ENCODE results near the gene SPOCK1. TPM values are rescaled to one million over a fixed set of nuclear protein-coding genes. Genes with fewer than 3 reads are reported as not detected.

SPOCK1 gene
- total and polyA plus RNA-seq, 2 of the 4 experiments (the other 2 are of a cell fraction), result 5.0 to 20.3 TPM

- Histone ChIP-seq H3K27me3 (ENCODE audit: control insufficient read depth, insufficient read depth, low read length) (no peaks in the 10 kb centered on the region), H2BK5ac (ENCODE audit: low read depth, low read length, poor library complexity, severe bottlenecking) (no peak overlapping the region), H3K4me3 (ENCODE audit: insufficient read depth, low read depth, low read length) (no peak overlapping the region), H3K79me1 (ENCODE audit: low read depth in 1 of 2, low read length in 2 of 2) (no peaks in the 10 kb centered on the region), H4K8ac (ENCODE audit: low read depth in 2 of 2, low read length in 2 of 2) (no peak overlapping the region), H3K14ac (replicated peaks; ENCODE audit: low read depth, low read length) (no peak overlapping the region), H3K4me2 (ENCODE audit: low read depth, low read length) (no peak overlapping the region), H3K23ac (ENCODE audit: low read depth, low read length) (no peak overlapping the region), H2BK20ac (ENCODE audit: low read depth, low read length) (no peak overlapping the region), H2AFZ (replicated peaks; ENCODE audit: low read length, poor library complexity) (no peak overlapping the region), H2AK9ac (replicated peaks; ENCODE audit: low read depth, low read length, poor library complexity) (no peak overlapping the region), H3K9me3 (ENCODE audit: control insufficient read depth, insufficient read depth, low read length) (no peaks in the 10 kb centered on the region), H3K4me1 (ENCODE audit: control insufficient read depth, insufficient read depth, low read length) (no peaks in the 10 kb centered on the region), H4K5ac (ENCODE audit: low read depth, low read length) (no peak overlapping the region), H3K36me3 (ENCODE audit: control insufficient read depth, insufficient read depth, low read length) (no peaks in the 10 kb centered on the region), H2AK5ac (ENCODE audit: low read depth, low read length) (no peak overlapping the region), H4K20me1 (ENCODE audit: insufficient read depth, low read length) (no peaks in the 10 kb centered on the region), H3K27ac (ENCODE audit: insufficient read depth, low read length) (no peak overlapping the region), H4K91ac (ENCODE audit: insufficient read depth, low read depth, low read length) (no peak overlapping the region), H2BK15ac (ENCODE audit: low read depth, low read length) (no peak overlapping the region), H2BK120ac (ENCODE audit: low read depth, low read length) (no peak overlapping the region), H3K4ac (ENCODE audit: low read depth, low read length) (no peak overlapping the region), H3K56ac (ENCODE audit: extremely low read depth, insufficient read depth, low read length) (no peak overlapping the region), H3K9me1 (ENCODE audit: insufficient read depth, low read length) (no peaks in the 10 kb centered on the region), H3K18ac (ENCODE audit: low read depth, low read length) (no peak overlapping the region), H3K9ac (ENCODE audit: low read depth, low read length) (no peak overlapping the region)
- dilution Hi-C loops (cut with HindIII; ENCODE audit: low sequenced_read_pairs, unreplicated experiment) (no loop called here), intact Hi-C loops (cut with micrococcal nuclease) (no loop called here), in situ Hi-C loops (cut with MboI; ENCODE audit: low sequenced_read_pairs) (no loop called here)
- CTCF ChIA-PET, result interaction anchor here (0.7 kb wide), 1 partner anchor 24 kb away, joined by 3 read pairs; no protein-coding TSS in a partner anchor
- 40% methylated on average over 1 of the region's 6 CpGs; no CpG with 5 or more reads in 1 of the 2 experiments for WGBS, 2 experiments (ENCODE audit: extremely low coverage in 2 of 2, insufficient read length in 1 of 2)
- POLR2A ChIA-PET (ENCODE audit: unreplicated experiment), result no interaction called here
- 0 out of 2 replicates have a peak, but pooled peaks have one; percentile 17 for TF ChIP-seq CEBPB (IDR thresholded peaks at IDR 0.05; ENCODE audit: low read depth, low read length)
- TF ChIP-seq CHD1 (IDR thresholded peaks at IDR 0.05; ENCODE audit: low read depth, low read length), result no peak
- TF ChIP-seq RFX5 (IDR thresholded peaks at IDR 0.05; ENCODE audit: low read depth, low read length), result no peak
- no peak for TF ChIP-seq ELK1 (IDR thresholded peaks at IDR 0.05; ENCODE audit: borderline replicate concordance, low read depth, low read length)
- DNase-seq (peak; percentile 51), ATAC-seq (ENCODE audit: low read depth) (peak; percentile 46; the same call in 1 of the 2 replicates)
- BruUV-seq (replicated peaks), result no TSS peak
Measured at GRCh38 chr5:137453483-137454080, 45.5 kb downstream of the SPOCK1 start.

Measured in IMR-90 (cell line).